Fibroblast of lung (primary cell): Measurements from ENCODE around the gene LECT2. TPM values are rescaled to one million over a fixed set of nuclear protein-coding genes. Genes with fewer than 3 reads are reported as not detected.

Source experiments
- DNase-seq, 2 donors: peaks; one replicate each; pipeline versions ENCODE4 v3.0.0 to v3.0.0-alpha.2; 2010; ENCODE audit warnings: low read depth in 2 of 2
- H2AFZ ChIP-seq: 2 replicates; pipeline ENCODE4 v1.5.1; 2012; ENCODE audit warnings: low read length, control low read depth, inconsistent platforms
- H3K27ac ChIP-seq: 2 replicates; pipeline ENCODE4 v1.5.1; 2011; ENCODE audit warnings: low read length, control low read depth; ENCODE audit not compliant: insufficient read depth
- H3K27me3 ChIP-seq: 2 replicates; pipeline ENCODE4 v1.5.1; 2011; ENCODE audit warnings: mild to moderate bottlenecking, low read length; ENCODE audit not compliant: control insufficient read depth, insufficient read depth
- H3K36me3 ChIP-seq: 2 replicates; pipeline ENCODE4 v1.5.1; 2011; ENCODE audit warnings: low read length; ENCODE audit not compliant: control insufficient read depth, insufficient read depth
- H3K4me1 ChIP-seq: 2 replicates; pipeline ENCODE4 v1.5.1; 2011; ENCODE audit warnings: low read length; ENCODE audit not compliant: control insufficient read depth, insufficient read depth; ENCODE audit errors: extremely low read depth
- H3K4me2 ChIP-seq: 2 replicates; pipeline ENCODE4 v1.5.1; 2011; ENCODE audit warnings: low read length, control low read depth; ENCODE audit not compliant: insufficient read depth; ENCODE audit errors: extremely low read depth
- H3K4me3 ChIP-seq, 4 experiments: fragments of 200-600 bp in 1 of 4; sonication (generic) in 1 of 4; replicated peaks in 1 of 4; 2 replicates each; pipeline ENCODE4 v1.5.1; 2011 to 2016; ENCODE audit warnings: low read length in 4 of 4, low read depth in 3 of 4, mild to moderate bottlenecking in 3 of 4, control low read depth in 2 of 4, inconsistent platforms in 1 of 4, mixed read lengths in 1 of 4; ENCODE audit not compliant: insufficient read depth in 1 of 4; ENCODE audit errors: control extremely low read depth in 1 of 4
- H3K79me2 ChIP-seq: 2 replicates; pipeline ENCODE4 v1.5.1; 2012; ENCODE audit warnings: mild to moderate bottlenecking, low read length, inconsistent platforms; ENCODE audit not compliant: control insufficient read depth, insufficient read depth
- H3K9ac ChIP-seq: 2 replicates; pipeline ENCODE4 v1.5.1; 2011; ENCODE audit warnings: mild to moderate bottlenecking, low read length, control low read depth; ENCODE audit not compliant: insufficient read depth
- H3K9me3 ChIP-seq: 2 replicates; pipeline ENCODE4 v1.5.1; 2012; ENCODE audit warnings: low read depth, low read length; ENCODE audit not compliant: control insufficient read depth, insufficient read depth
- H4K20me1 ChIP-seq: 2 replicates; pipeline ENCODE4 v1.5.1; 2011; ENCODE audit warnings: low read length; ENCODE audit not compliant: control insufficient read depth, insufficient read depth; ENCODE audit errors: extremely low read depth
- CTCF ChIP-seq, 2 donors: IDR thresholded peaks in 1 of 2; conservative IDR thresholded peaks in 1 of 2; 1 replicate in 1 of 2; 2 replicates in 1 of 2; pipeline ENCODE4 v1.5.1; 2011 to 2012; ENCODE audit warnings: low read length in 2 of 2, control low read depth in 1 of 2, inconsistent platforms in 1 of 2, low read depth in 1 of 2, mild to moderate bottlenecking in 1 of 2
- EZH2 ChIP-seq: IDR thresholded peaks from 2 replicates; pipeline ENCODE4 v1.5.1; 2012; ENCODE audit warnings: low read length, control low read depth, mild to moderate bottlenecking; ENCODE audit errors: missing control alignments
- polyA plus RNA-seq, 2 donors: library from polyadenylated mRNA; depleted of rRNA in 1 of 2; stranded (reverse) in 1 of 2; unstranded in 1 of 2; fragments of >200 nt; gene quantifications; 2 replicates each; pipeline ENCODE4 v1.2.1, GENCODE V29; 2011 to 2012; ENCODE audit warnings: missing spikeins in 1 of 2
- total RNA-seq: library from RNA; depleted of rRNA; stranded (reverse); fragments of >200 nt; gene quantifications from 2 replicates; pipeline ENCODE4 v1.2.1, GENCODE V29; 2014

LECT2 gene
- total and polyA plus RNA-seq, 2 donors (not counting 1 experiment from before 2014, with no cell fraction given), result not detected

- Histone ChIP-seq H3K9ac (no peak overlapping the region), H3K79me2 (no peaks in the 10 kb centered on the region), H3K27ac (no peak overlapping the region), H2AFZ (no peak overlapping the region), H4K20me1 (no peaks in the 10 kb centered on the region), H3K4me3 (no peak overlapping the region), H3K9me3 (no peaks in the 10 kb centered on the region), H3K36me3 (no peaks in the 10 kb centered on the region), H3K4me1 (no peaks in the 10 kb centered on the region), H3K4me2 (no peak overlapping the region), H3K27me3 (no peaks in the 10 kb centered on the region)
- peak; percentile 29 to 88 for DNase-seq
- no peak for TF ChIP-seq EZH2
- no peak for TF ChIP-seq CTCF (conservative IDR thresholded peaks at IDR 0.05 in 1 of 2, IDR thresholded peaks at IDR 0.05 in 1 of 2; ENCODE audit: low read depth in 1 of 2, low read length in 2 of 2)
Measured at GRCh38 chr5:135973323-135974020, 18.7 kb upstream of the LECT2 start.

- H3K79me2 ChIP-seq, result no peaks in the 10 kb centered on the region
- no peaks in the 10 kb centered on the region for H4K20me1 ChIP-seq
- no peaks in the 10 kb centered on the region for H3K27me3 ChIP-seq
- H3K9me3 ChIP-seq, result no peaks in the 10 kb centered on the region
- H3K9ac ChIP-seq, result no peak overlapping the region
- no peak overlapping the region for H2AFZ ChIP-seq
- no peak for DNase-seq
- H3K4me3 ChIP-seq, result no peak overlapping the region
- TF ChIP-seq CTCF (conservative IDR thresholded peaks at IDR 0.05 in 1 of 2, IDR thresholded peaks at IDR 0.05 in 1 of 2; ENCODE audit: low read depth in 1 of 2, low read length in 2 of 2) (no peak), EZH2 (no peak)
- H3K36me3 ChIP-seq, result no peaks in the 10 kb centered on the region
- no peak overlapping the region for H3K27ac ChIP-seq
- H3K4me1 ChIP-seq, result no peaks in the 10 kb centered on the region
- H3K4me2 ChIP-seq, result no peak overlapping the region
Measured at GRCh38 chr5:135971701-135972100, 16.9 kb upstream of the LECT2 start.

GRCh38 chr5:135966790-135967189 is 12.0 kb upstream of the LECT2 start:
- Histone ChIP-seq H4K20me1 (no peaks in the 10 kb centered on the region), H3K4me3 (no peak overlapping the region), H3K4me1 (peaks cover 9% of the 10 kb centered on the region), H3K79me2 (no peaks in the 10 kb centered on the region), H3K4me2 (no peak overlapping the region), H3K9ac (no peak overlapping the region), H3K27me3 (no peaks in the 10 kb centered on the region), H2AFZ (no peak overlapping the region), H3K36me3 (no peaks in the 10 kb centered on the region), H3K9me3 (no peaks in the 10 kb centered on the region), H3K27ac (no peak overlapping the region)
- DNase-seq, result peak in 1 of 2 donors; percentile 33
- TF ChIP-seq EZH2 (no peak), CTCF (conservative IDR thresholded peaks at IDR 0.05 in 1 of 2, IDR thresholded peaks at IDR 0.05 in 1 of 2; ENCODE audit: low read depth in 1 of 2, low read length in 2 of 2) (no peak)
